OCI-LY1 (cell line): Measurements from ENCODE around the gene CWH43.
"Not testable (repeated sequence)": the region's sequence is repeated elsewhere in the genome, so short reads cannot be mapped to it uniquely, and the experiment has no call there.

Experiments
- H2AFZ ChIP-seq: fragments of 200-600 bp; sonication (generic), shearing (Covaris generic); 2 replicates; pipeline ENCODE4 v1.6.0; 2014; ENCODE audit warnings: antibody characterized with exemption, mild to moderate bottlenecking, low read length
- H3F3A ChIP-seq: fragments of 200-600 bp; sonication (generic), shearing (Covaris generic); 2 replicates; pipeline ENCODE4 v1.6.0; 2014; ENCODE audit warnings: mild to moderate bottlenecking, antibody characterized with exemption, low read length, moderate library complexity; ENCODE audit not compliant: insufficient read depth
- H3K27ac ChIP-seq: fragments of 200-600 bp; sonication (generic); 2 replicates; pipeline ENCODE4 v1.5.1; 2014; ENCODE audit warnings: low read length, mixed run types, mild to moderate bottlenecking, low read depth; ENCODE audit not compliant: poor library complexity, severe bottlenecking
- H3K27me3 ChIP-seq: fragments of 200-600 bp; sonication (generic); 2 replicates; pipeline ENCODE4 v1.6.0; 2014; ENCODE audit warnings: antibody characterized with exemption, mild to moderate bottlenecking, low read length, moderate library complexity; ENCODE audit not compliant: insufficient read depth
- H3K36me3 ChIP-seq: fragments of 200-600 bp; sonication (generic); 2 replicates; pipeline ENCODE4 v1.6.1; 2014; ENCODE audit warnings: mild to moderate bottlenecking, antibody characterized with exemption, low read length, moderate library complexity, mixed read lengths; ENCODE audit not compliant: insufficient read depth
- H3K4me1 ChIP-seq: fragments of 200-600 bp; sonication (generic); 2 replicates; pipeline ENCODE4 v1.5.1; 2014; ENCODE audit warnings: mild to moderate bottlenecking, low read length, moderate library complexity; ENCODE audit not compliant: insufficient read depth, severe bottlenecking
- H3K4me2 ChIP-seq: fragments of 200-600 bp; sonication (generic), shearing (Covaris generic); 2 replicates; pipeline ENCODE4 v1.6.1; 2014; ENCODE audit warnings: low read length
- H3K4me3 ChIP-seq: fragments of 200-600 bp; sonication (generic); 2 replicates; pipeline ENCODE4 v1.5.1; 2014; ENCODE audit warnings: low read length, low read depth, mild to moderate bottlenecking, mixed read lengths; ENCODE audit not compliant: poor library complexity, severe bottlenecking
- H3K79me2 ChIP-seq: fragments of 200-600 bp; shearing (Covaris generic); 2 replicates; pipeline ENCODE4 v1.6.1; 2016; ENCODE audit warnings: mixed run types, low read length, mixed read lengths; ENCODE audit not compliant: insufficient read depth
- H3K9ac ChIP-seq: fragments of 200-600 bp; sonication (generic), shearing (Covaris generic); 2 replicates; pipeline ENCODE4 v1.6.1; 2014; ENCODE audit warnings: mild to moderate bottlenecking, low read length, mixed read lengths
- H3K9me2 ChIP-seq: fragments of 200-600 bp; sonication (generic), shearing (Covaris generic); 2 replicates; pipeline ENCODE4 v1.6.1; 2014; ENCODE audit warnings: low read depth, mild to moderate bottlenecking, low read length, mixed read lengths
- H3K9me3 ChIP-seq: fragments of 200-600 bp; shearing (Covaris generic); 2 replicates; pipeline ENCODE4 v1.6.1; 2014; ENCODE audit warnings: low read length, mixed read lengths
- H4K20me1 ChIP-seq: fragments of 200-600 bp; sonication (generic), shearing (Covaris generic); 2 replicates; pipeline ENCODE4 v1.6.0; 2016; ENCODE audit warnings: mild to moderate bottlenecking, low read length; ENCODE audit not compliant: insufficient read depth
- EZH2 ChIP-seq: fragments of 200-600 bp; sonication (generic), shearing (Covaris generic); IDR thresholded peaks from 2 replicates; pipeline ENCODE4 v1.8.0; 2017; ENCODE audit warnings: borderline replicate concordance, mixed run types, mild to moderate bottlenecking, antibody characterized with exemption, low read length, moderate library complexity, mixed read lengths
- TF ChIP-seq, protein P1 (sequence below): fragments of 200-600 bp; sonication (generic), shearing (Covaris generic); IDR thresholded peaks from 2 replicates; pipeline ENCODE4 v1.5.1; 2017; ENCODE audit warnings: mild to moderate bottlenecking, antibody characterized with exemption, low read length, moderate library complexity, mixed read lengths

CWH43 gene

GRCh38 chr4:48976041-48976440, 10.0 kb upstream of the CWH43 start:
- TF ChIP-seq, protein P1, sequence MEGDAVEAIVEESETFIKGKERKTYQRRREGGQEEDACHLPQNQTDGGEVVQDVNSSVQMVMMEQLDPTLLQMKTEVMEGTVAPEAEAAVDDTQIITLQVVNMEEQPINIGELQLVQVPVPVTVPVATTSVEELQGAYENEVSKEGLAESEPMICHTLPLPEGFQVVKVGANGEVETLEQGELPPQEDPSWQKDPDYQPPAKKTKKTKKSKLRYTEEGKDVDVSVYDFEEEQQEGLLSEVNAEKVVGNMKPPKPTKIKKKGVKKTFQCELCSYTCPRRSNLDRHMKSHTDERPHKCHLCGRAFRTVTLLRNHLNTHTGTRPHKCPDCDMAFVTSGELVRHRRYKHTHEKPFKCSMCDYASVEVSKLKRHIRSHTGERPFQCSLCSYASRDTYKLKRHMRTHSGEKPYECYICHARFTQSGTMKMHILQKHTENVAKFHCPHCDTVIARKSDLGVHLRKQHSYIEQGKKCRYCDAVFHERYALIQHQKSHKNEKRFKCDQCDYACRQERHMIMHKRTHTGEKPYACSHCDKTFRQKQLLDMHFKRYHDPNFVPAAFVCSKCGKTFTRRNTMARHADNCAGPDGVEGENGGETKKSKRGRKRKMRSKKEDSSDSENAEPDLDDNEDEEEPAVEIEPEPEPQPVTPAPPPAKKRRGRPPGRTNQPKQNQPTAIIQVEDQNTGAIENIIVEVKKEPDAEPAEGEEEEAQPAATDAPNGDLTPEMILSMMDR: no peak
- no peak for TF ChIP-seq EZH2
- H3K27ac ChIP-seq: no peak overlapping the region
- H3K27me3 ChIP-seq: no peaks in the 10 kb centered on the region
- no peak overlapping the region for H3K9ac ChIP-seq
- H3K9me3 ChIP-seq: no peaks in the 10 kb centered on the region
- H3K4me3 ChIP-seq: no peak overlapping the region
- no peak overlapping the region for H2AFZ ChIP-seq
- no peaks in the 10 kb centered on the region for H3K4me1 ChIP-seq
- no peaks in the 10 kb centered on the region for H3F3A ChIP-seq
- no peaks in the 10 kb centered on the region for H3K36me3 ChIP-seq
- no peak overlapping the region for H3K4me2 ChIP-seq
- H3K9me2 ChIP-seq: no peaks in the 10 kb centered on the region
- H4K20me1 ChIP-seq: no peaks in the 10 kb centered on the region
- no peaks in the 10 kb centered on the region for H3K79me2 ChIP-seq

- H2AFZ ChIP-seq: no peak overlapping the region
- no peaks in the 10 kb centered on the region for H3K9me3 ChIP-seq
- H3K4me1 ChIP-seq: no peaks in the 10 kb centered on the region
- no peak overlapping the region for H3K4me2 ChIP-seq
- no peak overlapping the region for H3K9ac ChIP-seq
- no peaks in the 10 kb centered on the region for H3K9me2 ChIP-seq
- no peak overlapping the region for H3K4me3 ChIP-seq
- H3K36me3 ChIP-seq: no peaks in the 10 kb centered on the region
- H3K27ac ChIP-seq: no peak overlapping the region
- no peaks in the 10 kb centered on the region for H3K27me3 ChIP-seq
- no peaks in the 10 kb centered on the region for H4K20me1 ChIP-seq
- TF ChIP-seq, protein P1: no peak
- TF ChIP-seq EZH2: no peak
- no peaks in the 10 kb centered on the region for H3F3A ChIP-seq
- no peaks in the 10 kb centered on the region for H3K79me2 ChIP-seq
Observed at GRCh38 chr4:48979914-48980579, 6.0 kb upstream of the CWH43 start.

GRCh38 chr4:48984005-48984404, 2.1 kb upstream of the CWH43 start:
- H3K4me1 ChIP-seq, H3K27ac ChIP-seq, H3K36me3 ChIP-seq, H3K9me3 ChIP-seq, H3K27me3 ChIP-seq, H3K4me2 ChIP-seq, H2AFZ ChIP-seq, H4K20me1 ChIP-seq, H3K4me3 ChIP-seq, H3K79me2 ChIP-seq, H3F3A ChIP-seq, H3K9ac ChIP-seq, H3K9me2 ChIP-seq: not testable (repeated sequence)

GRCh38 chr4:48985602-48985975, 486 bp upstream of the CWH43 start:
- no peaks in the 10 kb centered on the region for H3K27me3 ChIP-seq

More at GRCh38 chr4:48985602-48985975, 486 bp upstream of the CWH43 start:
- H3K36me3 ChIP-seq: no peaks in the 10 kb centered on the region
- no peak for TF ChIP-seq EZH2
- TF ChIP-seq, protein P1: no peak
- no peaks in the 10 kb centered on the region for H3K9me3 ChIP-seq
- no peaks in the 10 kb centered on the region for H3K79me2 ChIP-seq
- H3K27ac ChIP-seq: no peak overlapping the region
- H4K20me1 ChIP-seq: no peaks in the 10 kb centered on the region
- no peak overlapping the region for H3K9ac ChIP-seq
- H3K4me3 ChIP-seq: no peak overlapping the region
- no peaks in the 10 kb centered on the region for H3F3A ChIP-seq
- H2AFZ ChIP-seq: no peak overlapping the region
- H3K4me2 ChIP-seq: no peak overlapping the region
- no peaks in the 10 kb centered on the region for H3K9me2 ChIP-seq
- H3K4me1 ChIP-seq: no peaks in the 10 kb centered on the region
